Panc1 (cell line): ENCODE results near the gene BAIAP2.

Experiments
- POLR2AphosphoS5 ChIP-seq: IDR thresholded peaks from 2 replicates; pipeline ENCODE4 v1.6.1; 2012; ENCODE audit warnings: mild to moderate bottlenecking, low read depth, low read length, moderate library complexity
- SIN3A ChIP-seq: IDR thresholded peaks from 2 replicates; pipeline ENCODE4 v1.6.1; 2012; ENCODE audit warnings: low read depth, mild to moderate bottlenecking, low read length, moderate library complexity, borderline replicate concordance; ENCODE audit not compliant: insufficient read depth
- TCF7L2 ChIP-seq: IDR thresholded peaks from 2 replicates; pipeline ENCODE4 v1.6.1; 2011; ENCODE audit warnings: mild to moderate bottlenecking, low read depth, low read length, inconsistent platforms
- TF ChIP-seq, protein P1 (sequence below): fragments of 450-650 bp; IDR thresholded peaks from 2 replicates; pipeline ENCODE4 v1.5.1; 2017; ENCODE audit warnings: mild to moderate bottlenecking
- TF ChIP-seq, protein P2 (sequence below), 2 experiments: IDR thresholded peaks; 2 replicates each; pipeline ENCODE4 v1.6.1; 2011 to 2012; ENCODE audit warnings: low read depth in 2 of 2, control low read depth in 1 of 2, low read length in 1 of 2, mild to moderate bottlenecking in 1 of 2, moderate library complexity in 1 of 2; ENCODE audit not compliant: insufficient read depth in 1 of 2

DNA sequence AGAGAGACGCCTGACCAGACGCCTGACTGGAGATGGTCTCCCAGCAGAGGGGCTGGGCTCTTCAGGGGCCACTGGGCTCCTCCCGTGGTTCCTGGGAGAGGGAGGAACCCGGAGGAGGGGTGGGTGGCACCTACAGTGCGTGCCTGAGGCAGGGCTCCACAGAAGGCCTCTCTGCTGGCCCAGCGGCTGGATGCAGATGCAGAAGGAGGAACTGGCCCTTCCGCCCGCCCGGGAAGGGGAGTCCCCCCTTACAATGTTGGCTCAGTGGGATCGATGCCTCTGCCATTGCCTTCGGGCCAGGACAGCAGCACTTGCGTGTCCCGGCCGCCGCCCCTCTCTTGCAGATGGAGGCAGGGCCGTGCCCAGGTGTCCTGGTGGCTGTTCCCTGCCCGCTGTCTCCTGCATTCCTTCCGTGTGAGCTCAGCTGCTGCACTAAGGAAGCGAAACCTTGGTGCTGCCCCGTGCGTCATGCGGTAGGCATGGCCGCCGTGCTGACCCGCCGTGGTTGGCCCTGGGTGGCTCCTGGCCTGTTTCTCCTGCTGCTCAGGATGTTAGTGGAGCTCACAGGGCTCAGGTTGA is 15.1 kb downstream of the BAIAP2 start:
- TF ChIP-seq, protein P1, sequence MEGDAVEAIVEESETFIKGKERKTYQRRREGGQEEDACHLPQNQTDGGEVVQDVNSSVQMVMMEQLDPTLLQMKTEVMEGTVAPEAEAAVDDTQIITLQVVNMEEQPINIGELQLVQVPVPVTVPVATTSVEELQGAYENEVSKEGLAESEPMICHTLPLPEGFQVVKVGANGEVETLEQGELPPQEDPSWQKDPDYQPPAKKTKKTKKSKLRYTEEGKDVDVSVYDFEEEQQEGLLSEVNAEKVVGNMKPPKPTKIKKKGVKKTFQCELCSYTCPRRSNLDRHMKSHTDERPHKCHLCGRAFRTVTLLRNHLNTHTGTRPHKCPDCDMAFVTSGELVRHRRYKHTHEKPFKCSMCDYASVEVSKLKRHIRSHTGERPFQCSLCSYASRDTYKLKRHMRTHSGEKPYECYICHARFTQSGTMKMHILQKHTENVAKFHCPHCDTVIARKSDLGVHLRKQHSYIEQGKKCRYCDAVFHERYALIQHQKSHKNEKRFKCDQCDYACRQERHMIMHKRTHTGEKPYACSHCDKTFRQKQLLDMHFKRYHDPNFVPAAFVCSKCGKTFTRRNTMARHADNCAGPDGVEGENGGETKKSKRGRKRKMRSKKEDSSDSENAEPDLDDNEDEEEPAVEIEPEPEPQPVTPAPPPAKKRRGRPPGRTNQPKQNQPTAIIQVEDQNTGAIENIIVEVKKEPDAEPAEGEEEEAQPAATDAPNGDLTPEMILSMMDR: no peak
- TF ChIP-seq POLR2AphosphoS5 (peak; percentile 47), SIN3A (peak; percentile 74; the same call in 1 of the 2 replicates), TCF7L2 (0 out of 2 replicates have a peak, but pooled peaks have one; percentile 10)
- TF ChIP-seq, protein P2, sequence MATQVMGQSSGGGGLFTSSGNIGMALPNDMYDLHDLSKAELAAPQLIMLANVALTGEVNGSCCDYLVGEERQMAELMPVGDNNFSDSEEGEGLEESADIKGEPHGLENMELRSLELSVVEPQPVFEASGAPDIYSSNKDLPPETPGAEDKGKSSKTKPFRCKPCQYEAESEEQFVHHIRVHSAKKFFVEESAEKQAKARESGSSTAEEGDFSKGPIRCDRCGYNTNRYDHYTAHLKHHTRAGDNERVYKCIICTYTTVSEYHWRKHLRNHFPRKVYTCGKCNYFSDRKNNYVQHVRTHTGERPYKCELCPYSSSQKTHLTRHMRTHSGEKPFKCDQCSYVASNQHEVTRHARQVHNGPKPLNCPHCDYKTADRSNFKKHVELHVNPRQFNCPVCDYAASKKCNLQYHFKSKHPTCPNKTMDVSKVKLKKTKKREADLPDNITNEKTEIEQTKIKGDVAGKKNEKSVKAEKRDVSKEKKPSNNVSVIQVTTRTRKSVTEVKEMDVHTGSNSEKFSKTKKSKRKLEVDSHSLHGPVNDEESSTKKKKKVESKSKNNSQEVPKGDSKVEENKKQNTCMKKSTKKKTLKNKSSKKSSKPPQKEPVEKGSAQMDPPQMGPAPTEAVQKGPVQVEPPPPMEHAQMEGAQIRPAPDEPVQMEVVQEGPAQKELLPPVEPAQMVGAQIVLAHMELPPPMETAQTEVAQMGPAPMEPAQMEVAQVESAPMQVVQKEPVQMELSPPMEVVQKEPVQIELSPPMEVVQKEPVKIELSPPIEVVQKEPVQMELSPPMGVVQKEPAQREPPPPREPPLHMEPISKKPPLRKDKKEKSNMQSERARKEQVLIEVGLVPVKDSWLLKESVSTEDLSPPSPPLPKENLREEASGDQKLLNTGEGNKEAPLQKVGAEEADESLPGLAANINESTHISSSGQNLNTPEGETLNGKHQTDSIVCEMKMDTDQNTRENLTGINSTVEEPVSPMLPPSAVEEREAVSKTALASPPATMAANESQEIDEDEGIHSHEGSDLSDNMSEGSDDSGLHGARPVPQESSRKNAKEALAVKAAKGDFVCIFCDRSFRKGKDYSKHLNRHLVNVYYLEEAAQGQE (IDR thresholded peaks at IDR 0.05; ENCODE audit: insufficient read depth in 1 of 2, low read depth in 2 of 2, low read length in 1 of 2): 0 out of 4 replicates have a peak, but pooled peaks of 1 of the 2 experiments have one; percentile 36
